GM12878 (cell line): ENCODE data around the gene TAB2. TPM values are rescaled to one million over a fixed set of nuclear protein-coding genes. Genes with fewer than 3 reads are reported as not detected.

Experiments used
- ATAC-seq: fragments of 200-7000 bp; cut with Tn5 transposase; 3 replicates; pipeline ENCODE4 v1.9.1; 2020; ENCODE audit warnings: mild to moderate bottlenecking, moderate library complexity
- BruUV-seq: library from RNA; stranded (reverse); fragments of 400-500 nt; replicated peaks from 2 replicates; lab custom pipeline; 2021; lab: Mats Ljungman, UMichigan
- CTCF ChIA-PET: fragments of 300-600 bp; sonication (Branson Sonifier 250); formaldehyde crosslinking; extraction: SDS; loops from one replicate; lab custom pipeline; 2021; ENCODE audit warnings: inconsistent platforms; lab: Yijun Ruan, JAX
- POLR2A ChIA-PET: fragments of 350-600 bp; formaldehyde crosslinking; extraction: SDS; loops from one replicate; lab custom pipeline; 2021; ENCODE audit warnings: inconsistent platforms; lab: Charles Lee
- RAD21 ChIA-PET: fragments of 300-600 bp; sonication (Branson Sonifier 250); formaldehyde crosslinking; loops from one replicate; lab custom pipeline; 2023; ENCODE audit warnings: antibody characterized with exemption; ENCODE audit not compliant: unreplicated experiment; lab: Charles Lee
- SMC1A ChIA-PET: fragments of 300-600 bp; sonication (Branson Sonifier 250); formaldehyde crosslinking; loops from one replicate; lab custom pipeline; 2023; ENCODE audit not compliant: unreplicated experiment, uncharacterized antibody; lab: Charles Lee
- DNase-seq: peaks from one replicate; pipeline ENCODE4 v3.0.0-alpha.2; 2011; ENCODE audit warnings: low read depth, low spot score
- FAIRE-seq: peaks from 3 replicates; lab custom pipeline; 2011; peaks lifted over from hg19 to GRCh38; lab: Jason Lieb, UNC
- H2AFZ ChIP-seq: 2 replicates; pipeline ENCODE4 v1.6.0; 2011; ENCODE audit warnings: low read depth, low read length, control low read depth; ENCODE audit not compliant: control insufficient read depth
- H3K27ac ChIP-seq: 2 replicates; pipeline ENCODE4 v1.5.1; 2011; ENCODE audit warnings: control low read depth; ENCODE audit not compliant: control insufficient read depth, insufficient read depth
- H3K27me3 ChIP-seq, 2 experiments: replicated peaks in 1 of 2; 2 replicates each; pipeline versions ENCODE4 v1.6.0 to v1.6.1; 2011; ENCODE audit warnings: low read length in 1 of 2; ENCODE audit not compliant: control insufficient read depth in 2 of 2, insufficient read depth in 2 of 2
- H3K36me3 ChIP-seq, 2 experiments: 2 replicates each; pipeline ENCODE4 v1.5.1; 2011; ENCODE audit warnings: low read length in 1 of 2; ENCODE audit not compliant: control insufficient read depth in 2 of 2, insufficient read depth in 2 of 2
- H3K4me1 ChIP-seq: 2 replicates; pipeline ENCODE4 v1.6.1; 2011; ENCODE audit warnings: mild to moderate bottlenecking, low read length, moderate library complexity, mixed read lengths; ENCODE audit not compliant: control insufficient read depth, insufficient read depth
- H3K4me2 ChIP-seq: 2 replicates; pipeline ENCODE4 v1.6.0; 2011; ENCODE audit warnings: control low read depth; ENCODE audit not compliant: control insufficient read depth, insufficient read depth
- H3K4me3 ChIP-seq: fragments of 200-600 bp; sonication (generic); 2 replicates; pipeline ENCODE4 v1.5.1; 2016
- H3K79me2 ChIP-seq: 2 replicates; pipeline ENCODE4 v1.6.0; 2011; ENCODE audit warnings: low read length; ENCODE audit not compliant: control insufficient read depth, insufficient read depth
- H3K9ac ChIP-seq: 2 replicates; pipeline ENCODE4 v1.8.0; 2011; ENCODE audit warnings: low read length, control low read depth, mixed read lengths; ENCODE audit not compliant: control insufficient read depth, insufficient read depth
- H3K9me3 ChIP-seq: replicated peaks from 3 replicates; pipeline ENCODE4 v1.5.1; 2011; ENCODE audit warnings: mild to moderate bottlenecking, low read length; ENCODE audit not compliant: control insufficient read depth, insufficient read depth
- H4K20me1 ChIP-seq: 2 replicates; pipeline ENCODE4 v1.6.0; 2011; ENCODE audit not compliant: control insufficient read depth, insufficient read depth
- CREM ChIP-seq: IDR thresholded peaks from 2 replicates; pipeline ENCODE4 v1.6.1; 2014; ENCODE audit warnings: antibody characterized with exemption, low read depth
- DPF2 ChIP-seq: fragments of 450-650 bp; IDR thresholded peaks from 2 replicates; pipeline ENCODE4 v1.6.1; 2017; ENCODE audit warnings: mild to moderate bottlenecking
- EED ChIP-seq: sonication (generic); IDR thresholded peaks from 2 replicates; pipeline ENCODE4 v1.6.1; 2016; ENCODE audit warnings: antibody characterized with exemption, low read depth
- FOXK2 ChIP-seq: fragments of 450-650 bp; IDR thresholded peaks from 2 replicates; pipeline ENCODE4 v1.6.1; 2017; ENCODE audit warnings: mild to moderate bottlenecking, moderate library complexity
- IRF4 ChIP-seq: IDR thresholded peaks from 2 replicates; pipeline ENCODE4 v1.6.1; 2011; ENCODE audit warnings: low read depth, low read length
- MTA2 ChIP-seq: fragments of 450-650 bp; IDR thresholded peaks from 2 replicates; pipeline ENCODE4 v1.6.1; 2016; ENCODE audit warnings: low read depth, mild to moderate bottlenecking, moderate library complexity
- MXI1 ChIP-seq: fragments of 150-350 bp; IDR thresholded peaks from 2 replicates; pipeline ENCODE4 v1.6.1; 2011; ENCODE audit warnings: low read depth, mild to moderate bottlenecking, inconsistent platforms, low read length, improper control_type of control experiment
- SREBF2 ChIP-seq: IDR thresholded peaks from 2 replicates; pipeline ENCODE4 v1.6.1; 2012; ENCODE audit warnings: mild to moderate bottlenecking, low read length
- STAT3 ChIP-seq: IDR thresholded peaks from 2 replicates; pipeline ENCODE4 v1.6.1; 2011; ENCODE audit warnings: low read depth, low read length, improper control_type of control experiment
- USF1 ChIP-seq: IDR thresholded peaks from 2 replicates; pipeline ENCODE4 v1.6.1; 2011; ENCODE audit warnings: borderline replicate concordance, low read depth, mild to moderate bottlenecking, moderate library complexity, mixed read lengths, low read length; ENCODE audit not compliant: insufficient read depth; ENCODE audit errors: extremely low read length
- ZNF274 ChIP-seq: IDR thresholded peaks from one replicate; pipeline ENCODE4 v1.8.0; 2011; ENCODE audit not compliant: insufficient read length, insufficient read depth
- ZNF622 ChIP-seq: fragments of 450-650 bp; IDR thresholded peaks from 2 replicates; pipeline ENCODE4 v1.6.1; 2017; ENCODE audit warnings: mild to moderate bottlenecking, inconsistent platforms
- WGBS: methylation state at CpG from one replicate; pipeline ENCODE4 v1.1.6; 2016; ENCODE audit warnings: low lambda C conversion rate; ENCODE audit not compliant: insufficient replicate concordance, insufficient coverage; ENCODE audit errors: missing lambda C conversion rate; 5-methylcytosine and 5-hydroxymethylcytosine counted together
- in situ Hi-C: fragments of 300-500 bp; cut with MboI; formaldehyde crosslinking; loops from 9 replicates; pipeline ENCODE4 v1.14.3; 2018; ENCODE audit warnings: mixed read lengths
- intact Hi-C: fragments of 100-400 bp; cut with micrococcal nuclease; formaldehyde crosslinking; loops from one replicate; pipeline ENCODE4 v1.14.2; 2022; ENCODE audit not compliant: unreplicated experiment
- polyA plus RNA-seq, 11 experiments: library from polyadenylated mRNA; depleted of rRNA in 4 of 11; unstranded in 6 of 11; stranded (reverse) in 5 of 11; fragments of >200 nt; fragmentation: Nextera tagmentation in 4 of 11; fragmentation: Illumina TruSeq in 1 of 11; extraction: Ambion mirVana in 4 of 11; extraction: Trizol in 1 of 11; gene quantifications; 1 replicate in 1 of 11; 2 replicates in 10 of 11; pipeline versions ENCODE4 v1.2.1 to v1.2.3, GENCODE V29; 2011 to 2016; ENCODE audit warnings: inconsistent platforms in 2 of 11, missing spikeins in 2 of 11, low read depth in 1 of 11
- total RNA-seq, 4 experiments: library from RNA; depleted of rRNA in 3 of 4; stranded (reverse); fragments of >200 nt in 3 of 4; fragmentation: Illumina TruSeq in 1 of 4; extraction: Trizol in 1 of 4; gene quantifications; 2 replicates each; pipeline versions ENCODE4 v1.2.1 to v1.2.3, GENCODE V29; 2013 to 2021
- TF ChIP-seq, protein P1 (sequence below): IDR thresholded peaks from 2 replicates; pipeline ENCODE4 v1.6.1; 2011; ENCODE audit warnings: borderline replicate concordance, low read depth, mild to moderate bottlenecking, moderate library complexity, low read length; ENCODE audit not compliant: insufficient read depth, poor library complexity, severe bottlenecking
- TF ChIP-seq, protein P2 (sequence below): IDR thresholded peaks from 2 replicates; pipeline ENCODE4 v1.6.1; 2012; ENCODE audit warnings: low read depth, low read length, improper control_type of control experiment
- TF ChIP-seq, protein P3 (sequence below): fragments of 450-650 bp; IDR thresholded peaks from 2 replicates; pipeline ENCODE4 v1.6.1; 2016; ENCODE audit warnings: mild to moderate bottlenecking
- TF ChIP-seq, protein P4 (sequence below): IDR thresholded peaks from 2 replicates; pipeline ENCODE4 v1.6.1; 2011; ENCODE audit warnings: low read depth, mild to moderate bottlenecking, low read length, moderate library complexity, borderline replicate concordance; ENCODE audit errors: extremely low read depth

TAB2 gene
- total and polyA plus RNA-seq, 10 of the 15 experiments (the other 5 are each of a cell fraction or from before 2014, with no cell fraction given), result 8.9 to 66.3 (median 23.0) TPM

DNA sequence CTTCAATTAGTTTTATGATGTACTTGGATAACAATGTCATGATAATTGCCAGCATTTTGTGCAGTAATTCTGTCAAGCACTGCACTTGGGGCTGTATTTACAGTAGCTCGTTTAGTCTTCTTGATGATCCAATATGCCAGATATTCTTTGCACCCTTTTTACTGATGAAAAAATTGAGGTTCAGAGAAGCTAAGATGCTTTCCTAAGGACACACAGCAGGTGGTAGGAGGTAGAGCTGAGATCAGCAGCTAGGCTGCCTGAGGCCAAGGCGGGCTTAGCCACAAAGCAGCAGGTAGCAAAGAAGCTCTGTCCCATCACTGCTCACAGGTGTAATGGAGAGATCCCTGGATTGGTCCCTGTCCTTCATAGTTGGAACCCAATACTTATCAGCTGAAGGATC, 115.9 kb downstream of the TAB2 start (continued):
- TF ChIP-seq, protein P1, sequence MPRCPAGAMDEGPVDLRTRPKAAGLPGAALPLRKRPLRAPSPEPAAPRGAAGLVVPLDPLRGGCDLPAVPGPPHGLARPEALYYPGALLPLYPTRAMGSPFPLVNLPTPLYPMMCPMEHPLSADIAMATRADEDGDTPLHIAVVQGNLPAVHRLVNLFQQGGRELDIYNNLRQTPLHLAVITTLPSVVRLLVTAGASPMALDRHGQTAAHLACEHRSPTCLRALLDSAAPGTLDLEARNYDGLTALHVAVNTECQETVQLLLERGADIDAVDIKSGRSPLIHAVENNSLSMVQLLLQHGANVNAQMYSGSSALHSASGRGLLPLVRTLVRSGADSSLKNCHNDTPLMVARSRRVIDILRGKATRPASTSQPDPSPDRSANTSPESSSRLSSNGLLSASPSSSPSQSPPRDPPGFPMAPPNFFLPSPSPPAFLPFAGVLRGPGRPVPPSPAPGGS, result no peak
- TF ChIP-seq, protein P2, sequence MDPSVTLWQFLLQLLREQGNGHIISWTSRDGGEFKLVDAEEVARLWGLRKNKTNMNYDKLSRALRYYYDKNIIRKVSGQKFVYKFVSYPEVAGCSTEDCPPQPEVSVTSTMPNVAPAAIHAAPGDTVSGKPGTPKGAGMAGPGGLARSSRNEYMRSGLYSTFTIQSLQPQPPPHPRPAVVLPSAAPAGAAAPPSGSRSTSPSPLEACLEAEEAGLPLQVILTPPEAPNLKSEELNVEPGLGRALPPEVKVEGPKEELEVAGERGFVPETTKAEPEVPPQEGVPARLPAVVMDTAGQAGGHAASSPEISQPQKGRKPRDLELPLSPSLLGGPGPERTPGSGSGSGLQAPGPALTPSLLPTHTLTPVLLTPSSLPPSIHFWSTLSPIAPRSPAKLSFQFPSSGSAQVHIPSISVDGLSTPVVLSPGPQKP, result no peak
- TF ChIP-seq, all 136 proteins: peak for 0

GRCh38 chr6:149433881-149434280, 116.4 kb downstream of the TAB2 start:
- no peak overlapping the region for H2AFZ ChIP-seq
- H3K4me1 ChIP-seq, result peaks cover 4% of the 10 kb centered on the region; the same call in 1 of the 2 replicates
- no peak overlapping the region for H3K4me3 ChIP-seq
- H3K27me3 ChIP-seq, result no peaks in the 10 kb centered on the region
- no peak for ATAC-seq
- no peaks in the 10 kb centered on the region for H4K20me1 ChIP-seq
- POLR2A ChIA-PET, result interaction anchor here (0.5 to 1.5 kb wide), 3 partner anchors 13 to 356 kb away, joined by 3 to 5 read pairs (median 3); no protein-coding TSS in a partner anchor
- no peaks in the 10 kb centered on the region for H3K79me2 ChIP-seq
- RAD21 ChIA-PET, result interaction anchor here (0.6 to 5.9 kb wide), 11 partner anchors 11 to 874 kb away, joined by 3 to 145 read pairs (median 3); no protein-coding TSS in a partner anchor
- in situ Hi-C loops (loop anchor here (25.0 kb wide), 1 partner anchor 672 kb away; no protein-coding TSS in a partner anchor), intact Hi-C loops (loop anchor here (2.0 to 10.0 kb wide), 4 partner anchors 83 to 857 kb away; no protein-coding TSS in a partner anchor)
- H3K9ac ChIP-seq, result no peak overlapping the region
- CTCF ChIA-PET, result interaction anchor here (0.6 to 8.0 kb wide), 17 partner anchors 13 to 405 kb away, joined by 3 to 169 read pairs (median 4); no protein-coding TSS in a partner anchor
- no peak for DNase-seq
- no peaks in the 10 kb centered on the region for H3K36me3 ChIP-seq
- no peak overlapping the region for H3K27ac ChIP-seq
- SMC1A ChIA-PET, result interaction anchor here (0.8 to 8.1 kb wide), 19 partner anchors 9 to 476 kb away, joined by 3 to 135 read pairs (median 5); no protein-coding TSS in a partner anchor
- 95% methylated on average over 1 of the region's 1 CpG for WGBS
- no peak overlapping the region for H3K4me2 ChIP-seq
- FAIRE-seq, result no peak
- no TSS peak for BruUV-seq
- H3K9me3 ChIP-seq, result no peaks in the 10 kb centered on the region; the same call in 2 of the 3 replicates
- TF ChIP-seq MTA2, result no peak
- no peak for TF ChIP-seq DPF2
- TF ChIP-seq, protein P2, result no peak
- no peak for TF ChIP-seq SREBF2
- TF ChIP-seq, protein P3, sequence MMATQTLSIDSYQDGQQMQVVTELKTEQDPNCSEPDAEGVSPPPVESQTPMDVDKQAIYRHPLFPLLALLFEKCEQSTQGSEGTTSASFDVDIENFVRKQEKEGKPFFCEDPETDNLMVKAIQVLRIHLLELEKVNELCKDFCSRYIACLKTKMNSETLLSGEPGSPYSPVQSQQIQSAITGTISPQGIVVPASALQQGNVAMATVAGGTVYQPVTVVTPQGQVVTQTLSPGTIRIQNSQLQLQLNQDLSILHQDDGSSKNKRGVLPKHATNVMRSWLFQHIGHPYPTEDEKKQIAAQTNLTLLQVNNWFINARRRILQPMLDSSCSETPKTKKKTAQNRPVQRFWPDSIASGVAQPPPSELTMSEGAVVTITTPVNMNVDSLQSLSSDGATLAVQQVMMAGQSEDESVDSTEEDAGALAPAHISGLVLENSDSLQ, result no peak
- TF ChIP-seq USF1, result no peak
- no peak for TF ChIP-seq CREM
- TF ChIP-seq IRF4, result no peak
- no peak for TF ChIP-seq EED
- no peak for TF ChIP-seq STAT3
- TF ChIP-seq, protein P4, sequence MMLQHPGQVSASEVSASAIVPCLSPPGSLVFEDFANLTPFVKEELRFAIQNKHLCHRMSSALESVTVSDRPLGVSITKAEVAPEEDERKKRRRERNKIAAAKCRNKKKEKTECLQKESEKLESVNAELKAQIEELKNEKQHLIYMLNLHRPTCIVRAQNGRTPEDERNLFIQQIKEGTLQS, result no peak
- TF ChIP-seq ZNF622, result no peak
- TF ChIP-seq ZNF274, result no peak
- TF ChIP-seq MXI1, result no peak
- no peak for TF ChIP-seq FOXK2
